B cell (primary cell): ENCODE results near the gene LRRC14B. TPM values are rescaled to one million over a fixed set of nuclear protein-coding genes. Genes with fewer than 3 reads are reported as not detected.

Experiments
- ATAC-seq: fragments of 200-7000 bp; cut with Tn5 transposase; one replicate; pipeline ENCODE4 v1.10.0; 2021; ENCODE audit warnings: low read depth, mild to moderate bottlenecking, moderate number of reproducible peaks, moderate library complexity
- CTCF ChIA-PET: fragments of 350-600 bp; sonication (Branson Sonifier 250); formaldehyde crosslinking; loops from one replicate; lab custom pipeline; 2021; ENCODE audit warnings: antibody characterized with exemption, inconsistent platforms; lab: Charles Lee
- POLR2A ChIA-PET: fragments of 350-600 bp; sonication (Branson Sonifier 250); formaldehyde crosslinking; loops from one replicate; lab custom pipeline; 2021; ENCODE audit warnings: antibody characterized with exemption; lab: Charles Lee
- DNase-seq: peaks from one replicate; pipeline ENCODE4 v3.0.0; 2013
- H2AFZ ChIP-seq: 2 replicates; pipeline ENCODE4 v1.6.1; 2012; ENCODE audit warnings: mild to moderate bottlenecking, low read depth, low read length; ENCODE audit not compliant: insufficient read depth, poor library complexity, severe bottlenecking
- H3K27ac ChIP-seq, 2 donors: 1 replicate in 1 of 2; 2 replicates in 1 of 2; pipeline ENCODE4 v1.5.1; 2012 to 2013; ENCODE audit warnings: low read length in 2 of 2, mild to moderate bottlenecking in 2 of 2, moderate library complexity in 1 of 2
- H3K27me3 ChIP-seq, 4 experiments: fragments of 200-600 bp in 1 of 4; sonication (generic) in 1 of 4; replicated peaks in 1 of 4; 1 replicate in 2 of 4; 2 replicates in 2 of 4; pipeline versions ENCODE4 v1.6.1 to v1.7.0; 2013 to 2016; ENCODE audit warnings: low read length in 3 of 4, mild to moderate bottlenecking in 2 of 4, mixed read lengths in 1 of 4, moderate library complexity in 1 of 4; ENCODE audit not compliant: insufficient read depth in 4 of 4, control insufficient read depth in 3 of 4; ENCODE audit errors: control extremely low read depth in 1 of 4
- H3K36me3 ChIP-seq, 2 experiments: replicated peaks in 1 of 2; 1 replicate in 1 of 2; 2 replicates in 1 of 2; pipeline versions ENCODE4 v1.6.1 to v1.7.1; 2013; ENCODE audit warnings: low read length in 1 of 2; ENCODE audit not compliant: insufficient read depth in 2 of 2, control insufficient read depth in 1 of 2; ENCODE audit errors: control extremely low read depth in 1 of 2, extremely low read depth in 1 of 2
- H3K4me1 ChIP-seq, 2 donors: fragments of 200-600 bp in 1 of 2; sonication (generic) in 1 of 2; 1 replicate in 1 of 2; 2 replicates in 1 of 2; pipeline versions ENCODE4 v1.5.1 to v1.6.1; 2013 to 2017; ENCODE audit warnings: low read length in 2 of 2; ENCODE audit not compliant: control insufficient read depth in 2 of 2, insufficient read depth in 2 of 2
- H3K4me2 ChIP-seq: replicated peaks from 2 replicates; pipeline ENCODE3; 2012; ENCODE audit warnings: mild to moderate bottlenecking, low read depth, low read length; ENCODE audit not compliant: poor library complexity, severe bottlenecking
- H3K4me3 ChIP-seq, 5 experiments: fragments of 200-600 bp in 1 of 5; sonication (generic) in 1 of 5; 1 replicate in 3 of 5; 2 replicates in 2 of 5; pipeline versions ENCODE4 v1.5.1 to v1.7.0; 2011 to 2016; ENCODE audit warnings: low read length in 4 of 5, mild to moderate bottlenecking in 4 of 5, low read depth in 2 of 5, control low read depth in 1 of 5, moderate library complexity in 1 of 5; ENCODE audit not compliant: insufficient read depth in 1 of 5; ENCODE audit errors: control extremely low read depth in 1 of 5, extremely low read depth in 1 of 5
- H3K79me2 ChIP-seq: fragments of 200-600 bp; sonication (generic); one replicate; pipeline ENCODE4 v1.6.0; 2016; ENCODE audit warnings: low read length; ENCODE audit not compliant: control insufficient read depth, insufficient read depth
- H3K9ac ChIP-seq: fragments of 200-600 bp; sonication (generic); 2 replicates; pipeline ENCODE4 v1.6.1; 2017; ENCODE audit warnings: mild to moderate bottlenecking, low read length, moderate library complexity
- H3K9me3 ChIP-seq, 3 donors: one replicate each; pipeline versions ENCODE4 v1.6.1 to v1.7.1; 2013; ENCODE audit warnings: low read length in 2 of 3; ENCODE audit not compliant: control insufficient read depth in 2 of 3, insufficient read depth in 1 of 3; ENCODE audit errors: control extremely low read depth in 1 of 3
- H4K20me1 ChIP-seq: 2 replicates; pipeline ENCODE4 v1.6.0; 2012; ENCODE audit warnings: mild to moderate bottlenecking, low read length; ENCODE audit not compliant: insufficient read depth, control insufficient read depth, poor library complexity, severe bottlenecking
- H3K27ac Mint-ChIP-seq: one replicate; pipeline ENCODE4 v1.8.0; 2021; ENCODE audit warnings: mixed read lengths
- H3K27me3 Mint-ChIP-seq: one replicate; pipeline ENCODE4 v1.8.0; 2021; ENCODE audit warnings: mixed read lengths
- H3K4me1 Mint-ChIP-seq: one replicate; pipeline ENCODE4 v1.8.0; 2021; ENCODE audit warnings: mixed read lengths
- H3K4me3 Mint-ChIP-seq: one replicate; pipeline ENCODE4 v1.8.0; 2021; ENCODE audit warnings: mixed read lengths
- H3K9me3 Mint-ChIP-seq: one replicate; pipeline ENCODE4 v1.8.0; 2022; ENCODE audit warnings: mixed read lengths; ENCODE audit not compliant: insufficient read depth
- CTCF ChIP-seq: fragments of 200-600 bp; IDR thresholded peaks from one replicate; pipeline ENCODE4 v1.8.0; 2022; ENCODE audit warnings: antibody characterized with exemption, mild to moderate bottlenecking
- EZH2 ChIP-seq: IDR thresholded peaks from 2 replicates; pipeline ENCODE4 v1.6.1; 2012; ENCODE audit warnings: borderline replicate concordance, low read depth, mild to moderate bottlenecking, moderate library complexity, low read length; ENCODE audit not compliant: insufficient read depth, poor library complexity, severe bottlenecking
- WGBS: methylation state at CpG from one replicate; pipeline ENCODE4 v1.1.5; 2013; ENCODE audit warnings: missing lambda C conversion rate; ENCODE audit not compliant: insufficient coverage; 5-methylcytosine and 5-hydroxymethylcytosine counted together
- intact Hi-C: fragments of 100-400 bp; cut with micrococcal nuclease; formaldehyde crosslinking; loops from one replicate; pipeline ENCODE4 v1.10.0; 2022
- polyA plus RNA-seq: library from polyadenylated mRNA; depleted of rRNA; stranded (reverse); fragments of >200 nt; gene quantifications from 2 replicates; pipeline ENCODE4 v1.2.3, GENCODE V29; 2012
- total RNA-seq, 2 donors: library from RNA; stranded (reverse); fragments of 120-200 nt in 1 of 2; gene quantifications; 1 replicate in 1 of 2; 2 replicates in 1 of 2; pipeline versions ENCODE4 v1.2.3 to v1.2.4, GENCODE V29; 2013 to 2022

LRRC14B gene
- total and polyA plus RNA-seq, 2 donors (not counting 1 experiment from before 2014, with no cell fraction given): 0.06 TPM; not detected in 1

DNA sequence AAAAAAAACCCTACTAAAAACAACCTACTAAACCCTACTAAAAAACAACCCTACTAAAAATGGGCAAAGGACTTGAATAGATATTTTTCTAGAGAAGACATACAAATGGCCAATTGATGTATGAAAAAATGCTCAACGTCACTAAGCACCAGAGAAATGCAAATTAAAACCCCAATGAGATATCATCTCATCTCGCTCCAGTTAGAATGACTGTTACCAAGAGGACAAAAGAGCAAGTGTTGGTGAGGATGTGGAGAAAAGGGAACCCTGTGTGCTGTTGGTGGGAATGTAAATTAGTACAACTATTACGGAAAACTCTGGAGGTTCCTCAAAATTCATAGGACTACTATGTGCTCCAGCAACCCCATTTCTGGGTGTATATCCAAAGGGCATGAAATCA is 37.6 kb downstream of the LRRC14B start:
- H3K36me3 ChIP-seq: peaks cover 8 to 80% of the 10 kb centered on the region in 2 experiments
- no peaks in the 10 kb centered on the region for H3K4me1 ChIP-seq
- whole genome bisulfite sequencing: no CpG with 5 or more reads among the region's 3 CpGs
- no peaks in the 10 kb centered on the region for H3K27me3 ChIP-seq
- no peaks in the 10 kb centered on the region for H3K27me3 Mint-ChIP-seq
- DNase-seq (no peak), ATAC-seq (no peak)
- no peak for TF ChIP-seq CTCF
- TF ChIP-seq EZH2: no peak
- no peaks in the 10 kb centered on the region for H3K4me1 Mint-ChIP-seq
- H3K27ac Mint-ChIP-seq: no peak overlapping the region
- POLR2A ChIA-PET: no interaction called here
- CTCF ChIA-PET: no interaction called here
- peaks cover 15% of the 10 kb centered on the region for H4K20me1 ChIP-seq
- no peak overlapping the region for H2AFZ ChIP-seq
- no peaks in the 10 kb centered on the region for H3K9me3 Mint-ChIP-seq
- H3K4me2 ChIP-seq: no peak overlapping the region
- intact Hi-C loops: no loop called here
- no peak overlapping the region for H3K27ac ChIP-seq
- H3K4me3 ChIP-seq: no peak overlapping the region
- no peak overlapping the region for H3K9ac ChIP-seq
- H3K9me3 ChIP-seq: no peaks in the 10 kb centered on the region
- peaks cover 12% of the 10 kb centered on the region for H3K79me2 ChIP-seq
- H3K4me3 Mint-ChIP-seq: no peak overlapping the region

DNA sequence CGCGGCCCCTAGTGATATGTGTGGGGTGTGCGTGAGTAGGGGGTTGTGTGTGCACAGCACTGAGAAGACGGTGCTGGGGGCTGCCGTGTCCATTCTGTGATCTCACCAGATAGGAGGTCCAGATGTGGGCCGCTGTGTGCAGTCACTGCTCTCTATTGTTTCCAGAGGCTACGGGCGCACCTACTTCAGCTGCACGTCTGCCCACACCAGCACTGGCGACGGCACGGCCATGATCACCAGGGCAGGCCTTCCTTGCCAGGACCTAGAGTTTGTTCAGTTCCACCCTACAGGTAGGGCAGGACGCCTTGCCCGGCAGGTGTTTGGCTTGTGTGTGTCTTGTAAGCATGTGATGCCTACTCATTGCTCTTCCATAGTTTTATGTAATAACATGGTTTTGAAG is 39.4 kb downstream of the LRRC14B start:
- 99% methylated on average over 10 of the region's 14 CpGs for WGBS
- Histone ChIP-seq H3K36me3 (peaks cover 8 to 77% of the 10 kb centered on the region in 2 experiments), H4K20me1 (no peaks in the 10 kb centered on the region), H3K4me3 (no peak overlapping the region), H3K27ac (no peak overlapping the region), H3K79me2 (no peaks in the 10 kb centered on the region), H3K4me2 (no peak overlapping the region), H3K27me3 (no peaks in the 10 kb centered on the region), H3K9ac (no peak overlapping the region), H3K9me3 (no peaks in the 10 kb centered on the region), H2AFZ (no peak overlapping the region), H3K4me1 (no peaks in the 10 kb centered on the region)
- Mint-ChIP-seq H3K4me3 (no peak overlapping the region), H3K4me1 (no peaks in the 10 kb centered on the region), H3K27ac (peak overlapping the region; percentile 6), H3K27me3 (no peaks in the 10 kb centered on the region), H3K9me3 (no peaks in the 10 kb centered on the region)
- POLR2A ChIA-PET: no interaction called here
- DNase-seq: no peak
- intact Hi-C loops: no loop called here
- CTCF ChIA-PET: no interaction called here
- ATAC-seq: no peak
- no peak for TF ChIP-seq CTCF
- TF ChIP-seq EZH2: no peak
